Islet precursor cell (in vitro differentiated cells): ENCODE data around the gene KCNG2.
A peak's percentile ranks its signal among the peaks of the same experiment; 100 is the strongest.

Experiments used
- DNase-seq: peaks from one replicate; pipeline ENCODE4 v3.0.0-alpha.2; 2018

The KCNG2 gene

GRCh38 chr18:79823120-79823519 lies 25.4 kb downstream of the KCNG2 start:
- no peak for DNase-seq

- no peak for DNase-seq
Measured at GRCh38 chr18:79825913-79826312, 28.2 kb downstream of the KCNG2 start.

- DNase-seq = no peak
Measured at GRCh38 chr18:79826966-79827365, 29.2 kb downstream of the KCNG2 start.

GRCh38 chr18:79828258-79828657 lies 30.5 kb downstream of the KCNG2 start:
- no peak for DNase-seq

GRCh38 chr18:79829136-79829854 lies 31.6 kb downstream of the KCNG2 start:
- DNase-seq = no peak

- DNase-seq = no peak
Measured at GRCh38 chr18:79832169-79832568, 34.4 kb downstream of the KCNG2 start.

- DNase-seq = no peak
Measured at GRCh38 chr18:79834834-79835233, 37.1 kb downstream of the KCNG2 start.

- no peak for DNase-seq
Measured at GRCh38 chr18:79841936-79842335, 44.2 kb downstream of the KCNG2 start.

GRCh38 chr18:79844999-79845563 lies 47.3 kb downstream of the KCNG2 start:
- no peak for DNase-seq

GRCh38 chr18:79846936-79847557 lies 49.3 kb downstream of the KCNG2 start:
- no peak for DNase-seq

GRCh38 chr18:79847606-79848293 lies 50.0 kb downstream of the KCNG2 start:
- DNase-seq = no peak

- no peak for DNase-seq
Measured at GRCh38 chr18:79848294-79848578, 50.5 kb downstream of the KCNG2 start.

- no peak for DNase-seq
Measured at GRCh38 chr18:79848579-79849327, 51.0 kb downstream of the KCNG2 start.

- no peak for DNase-seq
Measured at GRCh38 chr18:79849328-79850207, 51.8 kb downstream of the KCNG2 start.

GRCh38 chr18:79850731-79851130 lies 53.0 kb downstream of the KCNG2 start:
- DNase-seq = no peak

- no peak for DNase-seq
Measured at GRCh38 chr18:79851489-79851888, 53.8 kb downstream of the KCNG2 start.

- DNase-seq = no peak
Measured at GRCh38 chr18:79851950-79852349, 54.2 kb downstream of the KCNG2 start.

GRCh38 chr18:79852561-79853302 lies 55.0 kb downstream of the KCNG2 start:
- DNase-seq = no peak

- DNase-seq = peak; percentile 52
Measured at GRCh38 chr18:79853303-79853992, 55.7 kb downstream of the KCNG2 start.

- DNase-seq = peak; percentile 47
Measured at GRCh38 chr18:79853993-79854364, 56.2 kb downstream of the KCNG2 start.
